Inflammatory macrophage treated with lipopolysaccharide for 1 hour (primary cell): ENCODE results near the gene ADAMTS16.

ENCODE experiments used
- DNase-seq, 2 donors: peaks; one replicate each; pipeline ENCODE4 v3.0.0-alpha.2; 2020 to 2022

Gene ADAMTS16

DNA sequence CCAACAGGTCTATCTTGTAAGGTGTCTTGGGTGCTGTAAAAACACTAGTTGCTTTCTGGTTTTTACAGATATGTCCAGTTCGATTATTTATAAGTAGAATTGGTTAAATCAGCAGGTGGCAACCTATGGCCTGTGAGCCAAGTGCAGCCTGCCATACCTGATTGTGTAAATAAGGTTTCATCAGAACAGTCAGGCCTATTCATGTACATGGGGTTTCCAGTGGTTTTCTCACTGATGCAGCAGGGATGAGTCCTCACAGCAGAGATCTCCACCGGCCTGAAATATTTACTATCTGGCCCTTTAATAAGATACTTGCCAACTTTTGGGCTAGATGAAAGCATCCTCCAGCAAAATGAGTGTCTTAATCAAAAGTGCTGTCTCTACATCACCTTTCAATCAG is 149.4 kb downstream of the ADAMTS16 start:
- no peak for DNase-seq

DNA sequence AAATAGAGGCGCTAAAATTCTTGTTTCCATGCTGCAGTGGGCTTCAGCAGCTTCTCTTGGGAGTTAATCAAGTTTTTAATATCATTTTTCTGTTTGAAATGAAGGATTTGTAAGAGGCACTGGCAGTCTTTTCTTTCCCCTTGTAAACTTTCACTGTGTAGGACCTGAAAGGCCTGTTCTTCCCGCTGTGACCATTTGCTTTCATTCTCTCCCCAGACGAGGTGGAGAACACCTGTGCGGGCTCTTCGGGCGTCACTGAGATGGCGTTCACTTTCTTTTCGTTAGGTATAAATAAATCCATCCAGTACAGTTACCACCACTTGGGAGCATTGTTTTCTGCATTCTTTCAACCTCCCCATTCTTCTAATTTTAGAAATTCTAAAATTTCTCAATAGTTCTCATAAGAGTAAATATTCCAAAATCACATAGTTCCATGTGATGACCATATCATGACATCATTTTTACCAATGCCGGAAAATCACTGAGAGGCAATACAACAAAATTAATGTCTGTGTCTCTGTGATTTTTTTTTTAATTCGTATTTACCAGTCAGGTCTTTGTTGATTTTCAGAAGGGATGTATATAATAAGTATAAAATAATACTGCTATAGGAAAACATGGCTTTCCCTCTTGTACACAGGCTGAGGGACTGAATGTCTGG is 150.7 kb downstream of the ADAMTS16 start:
- no peak for DNase-seq

DNA sequence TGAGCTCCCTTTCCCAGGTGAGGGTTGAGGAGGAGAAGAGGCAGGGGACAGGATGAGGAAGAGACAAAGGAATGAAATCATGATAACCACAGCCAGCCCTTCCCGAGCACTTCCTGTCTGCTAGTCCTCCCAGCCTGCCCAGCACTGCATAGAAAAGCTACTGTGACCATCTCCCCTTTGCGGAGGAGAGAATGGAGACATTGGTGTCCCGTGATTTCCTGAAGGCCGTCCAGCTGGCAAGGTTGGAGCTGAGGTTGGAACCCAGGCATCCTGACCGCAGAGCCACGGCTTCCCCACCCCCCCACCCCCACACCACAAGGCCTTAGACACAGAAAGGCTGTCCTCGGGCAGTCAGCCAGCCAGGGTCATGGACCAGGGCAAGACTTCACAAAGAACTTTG is 151.2 kb downstream of the ADAMTS16 start:
- no peak for DNase-seq

DNA sequence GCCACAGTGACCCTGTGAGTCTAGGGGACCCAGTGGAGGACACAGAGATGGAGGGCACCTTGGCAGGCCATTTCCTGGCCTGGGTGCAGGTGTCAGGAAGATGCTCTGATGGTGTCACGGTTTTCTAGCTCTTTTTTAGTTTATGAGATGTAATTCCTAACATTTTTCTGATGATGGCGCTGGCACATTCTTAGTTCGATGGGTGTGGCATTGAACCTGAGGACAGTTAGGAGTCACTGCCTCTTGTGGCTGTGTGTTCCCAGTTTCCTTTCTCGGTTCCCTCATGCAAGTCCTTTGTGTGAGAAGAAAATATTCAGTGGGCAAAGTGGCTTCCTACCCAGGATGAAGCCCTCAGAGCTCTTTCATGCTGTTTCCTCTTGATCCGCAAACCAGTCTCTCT is 152.9 kb downstream of the ADAMTS16 start:
- no peak for DNase-seq

DNA sequence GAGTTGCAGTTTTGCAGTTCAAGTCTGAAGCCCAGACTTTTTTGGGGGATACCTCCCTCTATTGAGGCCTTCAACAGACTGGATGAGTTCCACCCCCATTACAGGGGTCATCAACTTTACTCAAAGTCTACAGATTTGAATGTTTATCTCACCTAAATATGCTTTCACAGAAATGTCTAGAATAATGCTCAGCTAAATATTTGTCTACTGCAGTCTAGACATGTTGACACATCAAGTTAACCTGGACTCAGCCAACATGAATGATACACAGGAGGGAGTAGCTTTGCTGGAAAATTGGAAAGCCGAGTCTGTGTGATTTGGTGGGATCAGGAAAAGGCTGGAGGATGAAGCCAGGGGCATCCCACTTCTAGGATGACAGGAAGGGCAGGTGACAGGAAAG is 154.3 kb downstream of the ADAMTS16 start:
- no peak for DNase-seq

DNA sequence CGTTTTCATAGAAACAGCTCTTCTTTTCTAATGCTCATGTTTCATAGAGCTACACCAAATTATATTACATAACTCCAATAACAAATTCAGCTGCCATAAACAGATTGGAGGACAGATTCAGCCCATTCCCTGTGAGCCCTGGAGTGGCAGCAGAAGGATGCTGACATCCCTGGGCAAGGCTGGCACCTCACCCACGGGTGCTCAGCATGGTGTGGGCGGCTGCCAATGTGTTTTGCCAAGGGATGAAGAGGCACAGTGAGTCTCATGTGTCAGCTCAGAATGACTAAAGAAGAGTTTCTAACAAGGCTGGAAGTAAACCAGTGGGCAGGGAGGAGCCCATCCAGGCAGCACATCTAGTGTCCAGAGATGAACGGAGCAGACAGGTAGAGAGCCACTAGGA is 155.2 kb downstream of the ADAMTS16 start:
- DNase-seq: no peak

DNA sequence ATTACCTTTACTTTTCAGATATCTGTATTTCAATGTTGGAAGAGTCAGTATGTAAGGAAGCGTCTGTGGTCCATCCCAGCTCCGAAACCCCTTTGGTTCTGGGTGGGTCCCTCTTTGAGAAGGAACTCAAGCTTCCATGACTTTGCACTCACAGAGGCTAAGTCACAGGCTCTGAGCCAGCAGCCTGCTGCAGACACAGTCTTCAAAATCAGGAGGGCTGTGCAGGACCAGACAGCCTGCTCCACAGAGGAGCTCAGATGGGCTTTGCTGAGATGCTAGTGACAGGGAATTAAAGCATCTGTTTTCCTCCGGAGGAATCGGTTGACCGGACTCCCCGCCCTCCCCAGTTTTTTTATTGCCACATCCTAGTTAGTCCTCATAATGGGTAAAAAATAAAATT is 155.9 kb downstream of the ADAMTS16 start:
- DNase-seq: no peak

DNA sequence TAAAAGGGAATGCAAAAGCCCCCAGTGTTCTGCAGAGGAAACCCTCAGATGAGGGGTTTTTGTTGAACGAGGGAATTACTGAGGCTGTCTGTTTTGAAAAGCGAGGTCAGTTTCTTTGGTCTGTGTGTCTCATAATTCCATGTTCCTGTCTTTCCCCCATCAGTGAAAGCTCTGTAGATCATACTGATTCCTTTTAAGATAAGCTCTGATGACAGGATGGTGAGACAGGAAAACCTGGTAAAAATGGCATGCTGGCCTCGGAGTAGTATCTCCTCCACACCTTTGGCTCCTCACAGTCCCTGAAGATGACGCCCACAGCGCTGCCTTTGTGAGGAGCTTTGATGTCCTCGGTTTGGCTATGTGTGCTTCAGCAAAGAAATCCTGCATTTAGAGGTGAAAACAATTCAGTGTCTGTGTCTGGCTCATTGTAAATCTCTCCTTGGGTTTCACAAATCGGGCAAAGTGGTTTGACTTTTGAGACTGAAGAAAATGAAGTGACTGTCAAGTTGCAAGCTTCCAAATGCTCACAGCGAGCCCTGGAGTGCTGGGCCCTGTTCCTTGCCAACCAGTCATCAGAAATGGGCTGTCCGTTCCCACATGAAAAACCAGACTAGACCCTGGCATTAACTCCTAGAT is 157.4 kb downstream of the ADAMTS16 start:
- DNase-seq: no peak

DNA sequence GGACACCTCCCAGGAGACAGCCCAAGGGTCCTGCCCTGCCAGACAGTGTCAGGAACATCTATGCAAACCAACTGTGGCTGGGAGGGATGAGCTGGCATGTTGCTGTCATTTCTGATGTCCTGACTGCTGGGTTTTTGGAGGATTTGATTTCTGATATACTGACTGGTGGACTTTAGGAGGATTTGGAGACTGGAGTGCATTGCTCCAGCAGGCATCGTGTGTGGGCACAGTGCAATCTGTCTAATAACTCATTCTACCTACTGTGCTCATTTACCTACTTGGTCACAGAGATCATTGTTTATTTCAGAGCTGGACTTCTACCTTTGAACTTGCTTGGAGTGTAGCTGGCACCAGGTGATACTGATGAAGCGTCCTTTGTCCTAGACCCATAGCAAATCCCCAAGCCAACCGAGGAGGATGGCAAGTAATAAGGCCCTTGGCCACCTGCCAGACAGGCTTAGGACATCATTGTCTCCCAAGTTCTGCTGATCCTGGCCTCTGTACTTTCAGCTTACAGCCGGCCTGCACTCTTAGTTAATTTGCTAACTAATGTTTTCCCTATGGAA is 158.0 kb downstream of the ADAMTS16 start:
- no peak for DNase-seq

DNA sequence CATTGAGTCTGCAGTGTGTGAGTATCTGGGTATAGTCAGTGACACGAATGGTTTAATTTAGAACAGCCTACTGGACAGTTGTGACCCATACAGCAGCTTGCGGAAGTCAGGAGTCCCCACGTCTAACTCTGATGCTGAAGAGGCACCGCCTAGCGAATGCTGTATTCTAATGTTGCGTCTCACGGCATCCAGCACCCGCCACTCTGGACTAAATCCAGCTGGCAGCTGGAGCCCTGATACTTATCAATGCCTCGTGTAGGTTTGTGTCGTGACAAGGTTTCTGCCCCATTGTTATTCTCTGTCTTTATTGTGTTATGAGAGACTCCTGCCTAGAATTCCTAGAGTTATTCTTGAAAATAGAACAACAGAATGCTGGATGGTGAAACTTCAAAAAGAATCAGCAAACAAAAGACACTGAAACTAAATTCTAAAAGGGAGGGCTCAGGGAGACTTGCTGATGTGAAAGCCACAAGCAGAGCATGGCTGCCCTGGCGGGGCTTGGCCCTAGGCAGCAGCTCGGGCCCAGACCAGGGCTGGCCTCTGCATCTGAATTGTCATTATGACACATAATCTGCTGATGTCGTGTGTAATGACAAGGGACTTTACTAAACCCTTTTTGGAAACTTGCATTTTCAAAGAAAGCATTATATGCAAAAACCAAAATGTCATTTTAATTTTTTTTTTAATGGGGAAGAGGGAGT is 158.9 kb downstream of the ADAMTS16 start:
- DNase-seq: no peak

DNA sequence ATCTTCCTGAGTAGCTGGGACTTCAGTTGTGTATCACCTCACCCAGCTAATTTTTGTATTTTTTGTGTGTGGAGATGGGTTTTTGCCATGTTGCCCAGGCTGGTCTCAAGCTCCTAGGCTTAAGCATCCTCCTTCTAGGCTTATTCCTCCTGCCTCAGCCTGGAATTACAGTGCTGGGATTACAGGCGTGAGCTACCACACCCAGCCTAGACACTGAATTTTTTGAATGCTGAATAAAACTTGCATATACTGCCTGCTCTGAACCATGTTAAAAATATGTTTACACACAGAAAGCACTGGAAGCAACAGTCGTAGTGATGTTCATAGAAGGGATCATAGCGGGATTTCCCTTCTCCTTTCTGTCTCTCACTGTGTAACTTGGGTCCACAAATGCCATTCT is 161.0 kb downstream of the ADAMTS16 start:
- DNase-seq: no peak

DNA sequence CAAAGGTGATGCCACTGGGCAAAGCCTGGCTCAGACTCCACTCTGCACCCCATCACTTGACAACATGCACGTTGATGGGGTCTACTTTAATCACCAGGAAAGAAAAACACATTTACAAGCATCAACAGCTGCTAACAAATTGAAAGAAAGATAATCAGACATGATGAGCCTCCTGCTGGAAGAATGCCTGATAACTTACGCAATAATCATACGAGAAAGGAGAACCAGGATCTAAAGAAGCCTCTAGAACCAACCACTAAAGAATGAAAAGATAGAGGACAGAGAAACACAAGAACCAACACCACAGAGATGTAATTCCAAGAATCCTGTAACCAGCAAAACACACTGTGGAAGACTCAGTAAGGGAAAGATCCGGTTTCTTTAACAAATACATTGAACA is 162.1 kb downstream of the ADAMTS16 start:
- DNase-seq: no peak

DNA sequence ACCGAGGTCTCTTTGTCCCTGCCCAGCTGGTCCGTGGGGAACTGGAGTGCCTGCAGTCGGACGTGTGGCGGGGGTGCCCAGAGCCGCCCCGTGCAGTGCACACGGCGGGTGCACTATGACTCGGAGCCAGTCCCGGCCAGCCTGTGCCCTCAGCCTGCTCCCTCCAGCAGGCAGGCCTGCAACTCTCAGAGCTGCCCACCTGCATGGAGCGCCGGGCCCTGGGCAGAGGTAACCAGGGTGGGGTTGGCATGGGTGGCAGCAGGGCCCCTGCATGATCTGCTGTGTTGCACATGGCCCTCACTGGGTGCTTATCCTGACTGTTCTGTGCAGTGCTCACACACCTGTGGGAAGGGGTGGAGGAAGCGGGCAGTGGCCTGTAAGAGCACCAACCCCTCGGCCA is 163.1 kb downstream of the ADAMTS16 start:
- DNase-seq: no peak

DNA sequence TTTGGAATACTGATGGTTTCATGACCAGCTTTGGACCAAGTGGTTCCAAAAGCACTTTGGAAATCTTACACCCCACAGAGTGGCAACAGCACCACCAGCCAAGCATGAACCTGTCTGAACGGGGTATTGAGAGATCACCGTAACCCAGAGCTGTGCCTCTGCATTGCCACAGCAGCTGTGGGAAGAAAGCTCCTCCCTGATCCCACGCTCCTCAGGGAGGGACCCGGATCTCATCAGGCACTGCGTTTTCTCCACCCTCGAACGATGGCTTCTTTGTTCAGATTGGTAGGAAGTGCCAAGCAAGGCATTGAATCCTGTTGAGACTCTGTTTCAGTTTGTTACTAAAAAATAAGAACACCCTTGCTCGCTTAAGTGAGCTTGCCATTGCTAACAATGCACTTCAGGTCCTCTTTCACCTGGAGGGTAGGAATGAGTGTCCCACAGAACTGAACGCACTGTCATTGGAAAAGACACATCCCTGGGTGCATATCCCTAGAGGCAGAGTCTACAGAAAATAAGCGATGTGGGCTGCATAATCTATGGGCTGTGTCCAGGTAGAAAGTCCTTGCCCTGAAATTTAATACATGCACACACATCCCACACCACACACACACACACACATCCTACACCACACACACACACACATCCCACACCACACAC is 164.4 kb downstream of the ADAMTS16 start:
- no peak for DNase-seq

DNA sequence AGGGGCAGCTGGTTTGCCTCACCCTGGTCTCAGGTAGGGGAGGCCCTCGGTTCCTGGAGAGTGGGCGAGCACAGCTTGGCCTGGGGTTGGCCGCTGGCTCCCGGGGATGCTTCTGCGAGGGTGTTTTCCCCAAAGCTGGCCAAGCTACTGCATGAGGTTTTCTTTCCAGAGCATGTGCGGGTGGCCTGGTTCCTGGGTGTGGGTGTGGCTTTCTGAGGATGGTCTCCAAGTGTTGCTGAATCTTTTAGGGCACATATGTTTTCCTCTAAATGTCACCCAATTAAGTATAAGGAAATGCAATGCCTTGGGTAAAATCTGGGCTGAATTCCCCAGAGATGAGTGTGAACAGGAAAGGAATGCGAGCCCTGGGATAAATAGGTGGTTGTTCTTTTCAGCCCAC is 166.6 kb downstream of the ADAMTS16 start:
- no peak for DNase-seq

DNA sequence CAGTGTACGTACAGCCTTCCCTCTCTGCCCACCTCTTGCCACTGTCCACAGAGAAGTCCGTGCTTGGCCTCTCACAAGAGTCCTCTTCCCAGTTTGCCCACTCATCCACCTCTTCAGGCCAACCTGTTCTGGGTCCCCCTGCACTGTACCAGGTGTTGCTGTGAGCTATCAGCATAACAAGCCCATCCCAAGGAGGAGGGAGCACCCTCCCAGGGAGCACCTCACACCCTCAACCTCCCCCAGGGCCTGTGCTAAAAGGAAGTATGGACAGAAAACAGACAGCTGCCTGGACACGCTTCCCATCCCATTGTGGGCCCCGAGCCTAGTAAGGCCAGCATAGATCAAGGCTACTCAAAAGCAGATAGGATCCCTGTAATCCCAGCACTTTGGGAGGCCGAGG is 168.2 kb downstream of the ADAMTS16 start:
- DNase-seq: no peak

DNA sequence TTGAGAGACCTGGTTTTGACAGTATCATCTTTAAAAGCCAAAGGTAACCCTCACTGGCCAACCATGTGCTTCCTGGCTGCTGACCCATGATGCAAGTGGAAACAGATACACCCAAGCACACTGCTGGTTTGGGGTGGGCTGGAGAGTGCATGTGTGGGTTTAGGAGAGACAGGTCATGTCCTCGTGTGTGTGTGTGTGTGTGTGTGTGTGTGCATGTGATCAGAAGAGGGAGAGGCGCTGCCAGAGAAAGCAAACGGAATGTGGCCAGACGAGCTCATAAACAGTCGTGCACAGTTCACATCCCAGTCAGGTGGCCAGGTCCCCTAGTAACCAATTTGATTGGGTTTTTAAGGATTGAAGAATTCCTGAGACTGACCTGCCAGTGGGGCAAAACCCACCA is 169.5 kb downstream of the ADAMTS16 start:
- DNase-seq: no peak

DNA sequence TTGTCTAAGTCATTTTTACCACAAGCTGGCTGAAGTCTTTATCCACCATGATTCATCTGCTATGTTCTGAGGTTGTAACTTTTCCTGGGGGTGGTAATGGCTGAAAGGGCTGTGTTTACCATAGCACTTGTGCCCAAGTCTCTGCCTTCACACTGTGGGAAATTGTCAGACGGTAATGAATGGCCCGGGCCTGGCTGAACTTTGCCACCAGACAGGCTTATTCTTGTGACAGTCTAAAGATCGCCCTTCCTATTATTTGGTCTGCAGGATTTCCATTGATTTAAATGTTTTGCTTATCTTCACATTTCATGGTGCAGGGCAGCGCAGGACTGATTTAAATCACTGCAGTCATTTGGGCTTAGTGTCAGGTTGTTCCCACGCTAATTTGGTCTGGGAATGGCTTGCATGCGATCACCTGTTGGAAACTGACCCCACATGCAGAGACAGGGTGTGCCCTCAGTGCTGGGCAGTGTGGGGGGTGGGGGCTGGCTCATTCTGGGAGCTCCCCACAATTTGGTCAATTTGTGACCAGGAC is 173.0 kb downstream of the ADAMTS16 start:
- no peak for DNase-seq

DNA sequence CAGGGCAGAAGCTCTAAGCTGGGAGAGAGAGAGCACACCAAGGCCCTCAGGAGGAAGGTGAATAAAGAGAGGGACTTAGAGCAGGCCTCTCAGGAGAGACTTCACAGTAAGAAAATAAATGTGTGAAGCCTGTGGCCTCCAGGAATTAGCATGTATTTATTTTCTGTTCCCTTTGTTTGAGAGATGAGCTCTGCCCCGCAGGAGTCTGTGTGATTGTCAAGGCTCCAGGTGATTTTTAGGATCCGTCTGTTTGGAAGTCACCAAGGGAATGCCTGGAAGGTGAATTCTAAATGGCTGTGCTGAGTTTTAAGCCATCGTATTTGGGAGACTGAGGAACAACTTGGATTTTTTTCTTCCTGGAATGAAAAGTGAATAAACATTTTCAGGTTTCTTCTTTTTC is 174.0 kb downstream of the ADAMTS16 start:
- DNase-seq: no peak

DNA sequence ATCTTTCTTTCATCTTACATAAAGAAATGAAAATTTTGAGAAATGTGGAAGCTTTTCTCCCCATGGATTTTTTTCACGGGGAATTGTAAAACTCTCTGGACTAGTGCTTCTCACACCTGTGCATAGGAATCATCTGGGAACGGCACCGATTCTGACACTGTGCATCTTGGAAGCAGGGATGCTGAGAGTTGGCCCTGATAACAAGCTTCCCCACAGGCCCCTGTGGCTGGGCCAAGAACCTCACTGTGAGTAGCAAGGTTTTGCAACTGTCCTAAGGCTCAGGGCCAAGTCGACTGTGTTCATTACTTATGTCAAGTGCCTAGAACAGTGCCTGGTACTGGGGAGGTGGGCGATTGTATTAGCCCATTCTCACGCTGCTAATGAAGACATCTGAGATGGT is 174.5 kb downstream of the ADAMTS16 start:
- no peak for DNase-seq

DNA sequence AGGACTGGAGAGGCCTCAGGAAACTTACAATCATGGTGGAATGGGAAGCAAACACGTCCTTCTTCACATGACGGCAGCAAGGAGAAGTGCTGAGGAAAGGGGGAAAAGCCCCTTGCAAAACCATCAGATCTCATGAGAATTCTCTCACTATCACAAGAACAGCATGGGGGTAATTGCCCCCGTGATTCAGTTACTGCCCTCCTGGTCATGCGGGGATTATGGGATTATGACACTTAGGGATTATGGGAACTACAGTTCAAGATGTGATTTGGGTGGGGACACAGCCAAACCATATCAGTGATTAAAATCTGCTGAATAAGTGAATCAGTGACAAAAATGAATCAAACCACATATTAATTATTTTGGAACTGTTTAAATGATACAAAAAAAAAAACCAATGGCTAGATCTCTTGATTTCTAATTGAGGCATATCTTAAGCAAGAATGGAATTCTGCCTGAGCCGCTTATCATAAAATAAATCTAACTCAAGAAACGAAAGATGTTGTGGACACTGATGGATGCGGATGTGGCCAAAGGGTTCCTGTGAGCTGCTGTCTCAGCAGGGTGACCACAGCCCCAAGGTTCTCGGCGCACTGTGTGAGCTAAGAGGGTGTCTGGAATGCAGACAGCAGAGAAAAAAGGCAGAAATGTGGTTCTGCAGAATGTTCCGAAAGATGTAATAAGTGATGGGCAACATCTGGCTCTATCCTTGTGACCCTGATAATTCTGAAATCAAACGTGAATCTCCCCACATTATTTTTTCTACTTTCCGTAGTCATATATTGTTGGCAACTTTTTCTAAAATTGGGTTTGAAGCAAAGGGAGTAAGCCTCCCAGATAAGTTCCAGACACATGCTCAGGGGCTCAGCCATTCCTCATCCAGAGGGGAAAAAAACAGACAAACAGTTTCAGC is 175.2 kb downstream of the ADAMTS16 start:
- no peak for DNase-seq

DNA sequence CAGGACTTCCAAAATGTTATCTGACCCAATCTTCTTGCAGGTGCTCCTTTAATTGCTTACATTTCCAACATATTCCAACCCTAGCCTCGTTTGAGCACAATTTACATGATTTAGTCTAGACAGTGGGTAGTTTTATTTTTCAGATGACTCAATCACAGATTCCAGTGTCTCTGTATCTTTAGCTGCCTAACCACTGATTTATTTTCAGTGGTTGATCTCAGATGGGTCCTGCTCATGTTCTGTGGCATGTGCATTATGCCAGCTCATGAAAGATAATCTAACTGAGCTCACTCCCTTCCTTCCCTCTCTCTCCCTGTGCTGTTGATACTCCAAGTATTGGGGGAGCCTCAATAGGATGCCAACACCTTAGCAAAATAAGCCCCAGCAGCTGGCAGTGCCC is 176.2 kb downstream of the ADAMTS16 start:
- no peak for DNase-seq
